SK-N-MC (cell line): ENCODE measurements around the gene WASHC4.

Experiments
- DNase-seq: peaks from one replicate; pipeline ENCODE4 v3.0.0-alpha.2; 2011; ENCODE audit warnings: low read depth, low spot score
- H3K27ac ChIP-seq: fragments of 200-600 bp; sonication (generic); 2 replicates; pipeline ENCODE4 v1.5.1; 2016; ENCODE audit warnings: mixed run types
- H3K36me3 ChIP-seq: fragments of 200-600 bp; sonication (generic); 2 replicates; pipeline ENCODE4 v1.6.1; 2017; ENCODE audit warnings: antibody characterized with exemption, low read length, mixed read lengths; ENCODE audit not compliant: insufficient read depth
- H3K4me3 ChIP-seq: fragments of 200-600 bp; sonication (generic); 2 replicates; pipeline ENCODE4 v1.5.1; 2016
- H3K9ac ChIP-seq: fragments of 200-600 bp; sonication (generic); 2 replicates; pipeline ENCODE4 v1.8.0; 2017; ENCODE audit warnings: mixed run types, mixed read lengths; ENCODE audit not compliant: insufficient read length
- H3K9me3 ChIP-seq: fragments of 200-600 bp; sonication (generic); 2 replicates; pipeline ENCODE4 v1.6.1; 2017; ENCODE audit warnings: low read depth, mild to moderate bottlenecking, antibody characterized with exemption, low read length, moderate library complexity, mixed read lengths
- EZH2 ChIP-seq: fragments of 200-600 bp; sonication (generic); IDR thresholded peaks from one replicate; pipeline ENCODE4 v1.6.1; 2017; ENCODE audit warnings: antibody characterized with exemption
- FOXP2 ChIP-seq: optimal IDR thresholded peaks from 2 replicates; pipeline ENCODE3; 2011; ENCODE audit warnings: mild to moderate bottlenecking, moderate library complexity; ENCODE audit not compliant: insufficient read depth; ENCODE audit errors: extremely low read length, control extremely low read depth
- POLR2AphosphoS5 ChIP-seq: IDR thresholded peaks from 2 replicates; pipeline ENCODE4 v1.6.1; 2012; ENCODE audit warnings: mild to moderate bottlenecking, low read depth, low read length, borderline replicate concordance

Gene WASHC4

GRCh38 chr12:105113094-105113493 lies 5.6 kb downstream of the WASHC4 start:
- Histone ChIP-seq H3K9me3 (0 out of 2 replicates have a peak, but pooled peaks cover 3% of the 10 kb centered on the region), H3K9ac (no peak overlapping the region), H3K4me3 (no peak overlapping the region), H3K27ac (no peak overlapping the region), H3K36me3 (peaks cover 72% of the 10 kb centered on the region)
- TF ChIP-seq EZH2, result no peak
- TF ChIP-seq POLR2AphosphoS5, result no peak
- TF ChIP-seq FOXP2, result no peak
- no peak for DNase-seq

- DNase-seq, result no peak
- Histone ChIP-seq H3K27ac (no peak overlapping the region), H3K36me3 (peaks cover 92% of the 10 kb centered on the region), H3K4me3 (no peak overlapping the region), H3K9me3 (0 out of 2 replicates have a peak, but pooled peaks cover 1% of the 10 kb centered on the region), H3K9ac (no peak overlapping the region)
- no peak for TF ChIP-seq FOXP2
- TF ChIP-seq EZH2, result no peak
- no peak for TF ChIP-seq POLR2AphosphoS5
Observed at GRCh38 chr12:105116969-105117368, 9.4 kb downstream of the WASHC4 start.

GRCh38 chr12:105120551-105120950 lies 13.0 kb downstream of the WASHC4 start:
- TF ChIP-seq FOXP2 (no peak), EZH2 (no peak), POLR2AphosphoS5 (no peak)
- no peak overlapping the region for H3K9ac ChIP-seq
- no peaks in the 10 kb centered on the region for H3K9me3 ChIP-seq
- H3K4me3 ChIP-seq, result no peak overlapping the region
- no peak for DNase-seq
- peaks cover 82% of the 10 kb centered on the region for H3K36me3 ChIP-seq
- no peak overlapping the region for H3K27ac ChIP-seq

- peaks cover 68% of the 10 kb centered on the region for H3K36me3 ChIP-seq
- no peaks in the 10 kb centered on the region for H3K9me3 ChIP-seq
- TF ChIP-seq EZH2 (no peak), POLR2AphosphoS5 (no peak), FOXP2 (no peak)
- no peak overlapping the region for H3K9ac ChIP-seq
- no peak for DNase-seq
- H3K27ac ChIP-seq, result no peak overlapping the region
- no peak overlapping the region for H3K4me3 ChIP-seq
Observed at GRCh38 chr12:105138248-105138647, 30.7 kb downstream of the WASHC4 start.

GRCh38 chr12:105141320-105141922 lies 33.9 kb downstream of the WASHC4 start:
- Histone ChIP-seq H3K27ac (peak overlapping the region; percentile 2; the same call in 1 of the 2 replicates), H3K9me3 (no peaks in the 10 kb centered on the region), H3K4me3 (no peak overlapping the region), H3K9ac (no peak overlapping the region), H3K36me3 (peaks cover 61% of the 10 kb centered on the region)
- DNase-seq, result no peak
- TF ChIP-seq FOXP2 (no peak), EZH2 (no peak), POLR2AphosphoS5 (no peak)

- no peaks in the 10 kb centered on the region for H3K9me3 ChIP-seq
- DNase-seq, result no peak
- H3K27ac ChIP-seq, result no peak overlapping the region
- H3K4me3 ChIP-seq, result no peak overlapping the region
- TF ChIP-seq EZH2 (no peak), POLR2AphosphoS5 (no peak), FOXP2 (no peak)
- H3K36me3 ChIP-seq, result peaks cover 61% of the 10 kb centered on the region
- H3K9ac ChIP-seq, result no peak overlapping the region
Observed at GRCh38 chr12:105142259-105142658, 34.7 kb downstream of the WASHC4 start.

GRCh38 chr12:105156260-105156659 lies 48.7 kb downstream of the WASHC4 start:
- Histone ChIP-seq H3K9ac (no peak overlapping the region), H3K4me3 (no peak overlapping the region), H3K27ac (no peak overlapping the region), H3K9me3 (no peaks in the 10 kb centered on the region), H3K36me3 (peaks cover 46% of the 10 kb centered on the region)
- TF ChIP-seq EZH2 (no peak), POLR2AphosphoS5 (no peak), FOXP2 (no peak)
- no peak for DNase-seq

GRCh38 chr12:105157606-105158005 lies 50.1 kb downstream of the WASHC4 start:
- DNase-seq, result no peak
- Histone ChIP-seq H3K27ac (no peak overlapping the region), H3K9ac (no peak overlapping the region), H3K36me3 (peaks cover 46% of the 10 kb centered on the region), H3K9me3 (no peaks in the 10 kb centered on the region), H3K4me3 (no peak overlapping the region)
- no peak for TF ChIP-seq EZH2
- TF ChIP-seq POLR2AphosphoS5, result no peak
- TF ChIP-seq FOXP2, result no peak

- Histone ChIP-seq H3K9ac (no peak overlapping the region), H3K4me3 (no peak overlapping the region), H3K27ac (no peak overlapping the region), H3K9me3 (no peaks in the 10 kb centered on the region), H3K36me3 (peaks cover 49% of the 10 kb centered on the region)
- TF ChIP-seq EZH2, result no peak
- no peak for TF ChIP-seq POLR2AphosphoS5
- no peak for TF ChIP-seq FOXP2
- DNase-seq, result no peak
Observed at GRCh38 chr12:105158876-105159275, 51.3 kb downstream of the WASHC4 start.
